Measurements from ENCODE around the gene TRIM62.

GRCh38 chr1:33224166-33224707 lies 42.4 kb upstream of the TRIM62 start:
- TF ChIP-seq CTCF (IDR thresholded peaks at IDR 0.05; ENCODE audit: borderline replicate concordance, extremely low read depth, low read length, poor library complexity, severe bottlenecking) (no peak), EZH2 (IDR thresholded peaks at IDR 0.05; ENCODE audit: borderline replicate concordance, low read depth, low read length, severe bottlenecking) (no peak)

All from DND-41 (cell line).